ENCODE results near the gene L3MBTL4.

DNA sequence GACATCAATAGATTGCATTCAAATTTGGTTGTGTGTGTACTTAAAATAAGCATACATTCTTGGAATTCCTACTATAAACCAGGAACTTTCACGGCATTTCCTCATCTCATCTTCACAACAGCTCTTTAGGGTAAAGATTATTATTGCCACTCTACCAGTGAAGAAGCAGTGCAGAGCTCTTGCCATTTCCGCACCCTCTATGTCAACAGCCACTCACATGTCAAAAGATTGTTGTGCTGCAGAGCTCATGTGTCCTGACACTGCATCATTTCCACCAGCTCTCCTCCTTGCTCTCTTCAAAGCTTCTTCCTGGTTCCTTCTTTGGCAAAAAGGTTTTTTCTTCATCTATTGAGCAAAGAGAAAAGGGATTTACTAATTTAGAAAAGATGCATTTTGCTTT is 26.5 kb upstream of the L3MBTL4 start:
- TF ChIP-seq, protein P1, sequence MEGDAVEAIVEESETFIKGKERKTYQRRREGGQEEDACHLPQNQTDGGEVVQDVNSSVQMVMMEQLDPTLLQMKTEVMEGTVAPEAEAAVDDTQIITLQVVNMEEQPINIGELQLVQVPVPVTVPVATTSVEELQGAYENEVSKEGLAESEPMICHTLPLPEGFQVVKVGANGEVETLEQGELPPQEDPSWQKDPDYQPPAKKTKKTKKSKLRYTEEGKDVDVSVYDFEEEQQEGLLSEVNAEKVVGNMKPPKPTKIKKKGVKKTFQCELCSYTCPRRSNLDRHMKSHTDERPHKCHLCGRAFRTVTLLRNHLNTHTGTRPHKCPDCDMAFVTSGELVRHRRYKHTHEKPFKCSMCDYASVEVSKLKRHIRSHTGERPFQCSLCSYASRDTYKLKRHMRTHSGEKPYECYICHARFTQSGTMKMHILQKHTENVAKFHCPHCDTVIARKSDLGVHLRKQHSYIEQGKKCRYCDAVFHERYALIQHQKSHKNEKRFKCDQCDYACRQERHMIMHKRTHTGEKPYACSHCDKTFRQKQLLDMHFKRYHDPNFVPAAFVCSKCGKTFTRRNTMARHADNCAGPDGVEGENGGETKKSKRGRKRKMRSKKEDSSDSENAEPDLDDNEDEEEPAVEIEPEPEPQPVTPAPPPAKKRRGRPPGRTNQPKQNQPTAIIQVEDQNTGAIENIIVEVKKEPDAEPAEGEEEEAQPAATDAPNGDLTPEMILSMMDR (IDR thresholded peaks at IDR 0.05) = no peak
- TF ChIP-seq POLR2A (IDR thresholded peaks at IDR 0.05) = no peak
- no peak for TF ChIP-seq EP300 (IDR thresholded peaks at IDR 0.05)
- no peak for TF ChIP-seq POLR2AphosphoS5 (IDR thresholded peaks at IDR 0.05)

All from sigmoid colon (tissue), 4 donors.